SH-SY5Y (cell line): Measurements from ENCODE around the gene STAT5B.

Experiments used
- GATA2 ChIP-seq: IDR thresholded peaks from 2 replicates; pipeline ENCODE4 v1.6.1; 2011; ENCODE audit warnings: mild to moderate bottlenecking, low read depth, low read length
- GATA3 ChIP-seq: IDR thresholded peaks from 2 replicates; pipeline ENCODE4 v1.6.1; 2011; ENCODE audit warnings: low read depth, mild to moderate bottlenecking, low read length, moderate library complexity

DNA sequence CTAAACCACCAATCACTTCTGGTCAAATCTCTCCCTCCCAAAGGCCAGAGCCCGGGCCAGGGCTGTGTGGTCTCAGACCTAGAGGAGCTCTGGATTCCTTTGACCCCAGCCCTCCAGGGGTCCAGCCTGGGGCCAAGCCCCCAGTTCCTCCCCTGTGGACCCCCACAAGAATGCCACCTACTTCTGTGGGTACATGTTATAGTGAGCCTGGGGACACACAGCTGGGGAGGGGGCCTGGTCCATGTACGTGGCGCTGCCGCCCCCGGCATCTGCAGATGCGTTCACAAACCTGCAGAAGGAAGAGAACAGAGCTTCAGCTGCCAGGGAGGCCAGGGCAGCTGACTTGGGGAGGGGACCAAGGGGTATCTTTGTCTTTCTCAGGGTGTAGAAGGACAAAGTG lies 74.0 kb downstream of the STAT5B start:
- TF ChIP-seq GATA2 (no peak), GATA3 (no peak)
